Endodermal cell (in vitro differentiated cells): ENCODE results near the gene PLCG2. TPM values are rescaled to one million over a fixed set of nuclear protein-coding genes. Genes with fewer than 3 reads are reported as not detected.

Source experiments
- DNase-seq: peaks from one replicate; pipeline ENCODE4 v3.0.0-alpha.2; 2017
- H3K27ac ChIP-seq: 2 replicates; pipeline ENCODE4 v1.5.1; 2013; ENCODE audit warnings: mild to moderate bottlenecking, low read depth, low read length, moderate library complexity
- H3K27me3 ChIP-seq: 2 replicates; pipeline ENCODE4 v1.6.1; 2013; ENCODE audit warnings: mild to moderate bottlenecking, low read length, moderate library complexity; ENCODE audit not compliant: insufficient read depth, control insufficient read depth, poor library complexity, severe bottlenecking
- H3K36me3 ChIP-seq: 2 replicates; pipeline ENCODE4 v1.7.0; 2013; ENCODE audit warnings: mild to moderate bottlenecking, low read length, moderate library complexity; ENCODE audit not compliant: control insufficient read depth, insufficient read depth
- H3K4me1 ChIP-seq: one replicate; pipeline ENCODE4 v1.7.0; 2013; ENCODE audit warnings: low read length; ENCODE audit not compliant: control insufficient read depth, insufficient read depth
- H3K4me3 ChIP-seq: 2 replicates; pipeline ENCODE4 v1.5.1; 2013; ENCODE audit warnings: mild to moderate bottlenecking, low read length, moderate library complexity
- H3K9ac ChIP-seq: 2 replicates; pipeline ENCODE4 v1.6.1; 2013; ENCODE audit warnings: mild to moderate bottlenecking, low read length, moderate library complexity; ENCODE audit not compliant: poor library complexity, severe bottlenecking; ENCODE audit errors: extremely low read depth
- H3K9me3 ChIP-seq: 2 replicates; pipeline ENCODE4 v1.6.1; 2013; ENCODE audit warnings: mild to moderate bottlenecking, low read length, moderate library complexity; ENCODE audit not compliant: control insufficient read depth
- H3K27ac Mint-ChIP-seq: 2 replicates; pipeline ENCODE4 v1.8.0; 2020; ENCODE audit warnings: mixed read lengths
- H3K27me3 Mint-ChIP-seq: 2 replicates; pipeline ENCODE4 v1.8.0; 2021; ENCODE audit warnings: mild to moderate bottlenecking, mixed read lengths; ENCODE audit not compliant: insufficient read depth
- H3K36me3 Mint-ChIP-seq: 2 replicates; pipeline ENCODE4 v1.8.0; 2020; ENCODE audit warnings: low read depth, mixed read lengths
- H3K4me1 Mint-ChIP-seq: 2 replicates; pipeline ENCODE4 v1.8.0; 2020; ENCODE audit warnings: mixed read lengths
- H3K4me3 Mint-ChIP-seq: 2 replicates; pipeline ENCODE4 v1.8.0; 2020; ENCODE audit warnings: mild to moderate bottlenecking, moderate library complexity, mixed read lengths
- H3K9me3 Mint-ChIP-seq: 2 replicates; pipeline ENCODE4 v1.8.0; 2020; ENCODE audit warnings: mild to moderate bottlenecking, mixed read lengths
- CTCF ChIP-seq: fragments of 200-600 bp; sonication (generic); conservative IDR thresholded peaks from 2 replicates; pipeline ENCODE4 v1.5.0; 2021; ENCODE audit warnings: antibody characterized with exemption, mild to moderate bottlenecking
- WGBS, 2 experiments: methylation state at CpG; one replicate each; pipeline versions ENCODE4 v1.1.5 to v1.1.7; 2013; ENCODE audit warnings: missing lambda C conversion rate in 2 of 2, mixed read lengths in 1 of 2; ENCODE audit not compliant: insufficient coverage in 1 of 2, insufficient read length in 1 of 2; 5-methylcytosine and 5-hydroxymethylcytosine counted together
- total RNA-seq, 2 donors: library from RNA; stranded (reverse); fragmentation: NEBNext Ultra II Directional in 1 of 2; extraction: Animal tissue kit (Norgen Biotek cat#: 25700) in 1 of 2; gene quantifications; 2 replicates in 1 of 2; 3 replicates in 1 of 2; pipeline ENCODE4 v1.2.1, GENCODE V29; 2021

Gene PLCG2
- total RNA-seq, 2 donors from 2014 or later = 34.7 to 48.4 TPM

- peaks cover 5% of the 10 kb centered on the region for H3K4me1 ChIP-seq
- peak; percentile 61 for TF ChIP-seq CTCF
- H3K9me3 ChIP-seq = no peaks in the 10 kb centered on the region
- peaks cover 16% of the 10 kb centered on the region for H3K9me3 Mint-ChIP-seq
- DNase-seq = peak; percentile 71
- WGBS, 2 experiments = 72 to 77% methylated on average over 5 of the region's 5 CpGs
- H3K27ac Mint-ChIP-seq = peak overlapping the region; percentile 91
- H3K4me1 Mint-ChIP-seq = peaks cover 24% of the 10 kb centered on the region
- no peak overlapping the region for H3K4me3 Mint-ChIP-seq
- no peaks in the 10 kb centered on the region for H3K36me3 ChIP-seq
- no peak overlapping the region for H3K27ac ChIP-seq
- H3K27me3 Mint-ChIP-seq = no peaks in the 10 kb centered on the region
- H3K36me3 Mint-ChIP-seq = no peaks in the 10 kb centered on the region
- H3K4me3 ChIP-seq = no peak overlapping the region
- no peaks in the 10 kb centered on the region for H3K27me3 ChIP-seq
- H3K9ac ChIP-seq = no peak overlapping the region
Observed at GRCh38 chr16:81815429-81815766, 36.3 kb downstream of the PLCG2 start.

- H3K9me3 Mint-ChIP-seq = peaks cover 15% of the 10 kb centered on the region
- Histone ChIP-seq H3K9me3 (no peaks in the 10 kb centered on the region), H3K4me3 (no peak overlapping the region), H3K27me3 (no peaks in the 10 kb centered on the region), H3K9ac (no peak overlapping the region), H3K4me1 (peaks cover 5% of the 10 kb centered on the region), H3K27ac (no peak overlapping the region), H3K36me3 (no peaks in the 10 kb centered on the region)
- TF ChIP-seq CTCF = no peak
- H3K36me3 Mint-ChIP-seq = no peaks in the 10 kb centered on the region
- H3K4me3 Mint-ChIP-seq = no peak overlapping the region
- no peak overlapping the region for H3K27ac Mint-ChIP-seq
- H3K27me3 Mint-ChIP-seq = no peaks in the 10 kb centered on the region
- peaks cover 27% of the 10 kb centered on the region for H3K4me1 Mint-ChIP-seq
- no peak for DNase-seq
- 80 to 93% methylated on average over 1 to 2 of the region's 2 CpGs for WGBS, 2 experiments
Observed at GRCh38 chr16:81816351-81816750, 37.3 kb downstream of the PLCG2 start.

- H3K36me3 ChIP-seq = no peaks in the 10 kb centered on the region
- H3K36me3 Mint-ChIP-seq = no peaks in the 10 kb centered on the region
- no peaks in the 10 kb centered on the region for H3K27me3 ChIP-seq
- H3K27ac ChIP-seq = no peak overlapping the region
- no peak for DNase-seq
- no peak overlapping the region for H3K9ac ChIP-seq
- WGBS, 2 experiments = 97 to 99% methylated on average over 7 to 8 of the region's 8 CpGs
- H3K9me3 ChIP-seq = no peaks in the 10 kb centered on the region
- H3K4me1 ChIP-seq = peaks cover 5% of the 10 kb centered on the region
- H3K4me3 Mint-ChIP-seq = no peak overlapping the region
- no peak overlapping the region for H3K4me3 ChIP-seq
- no peak for TF ChIP-seq CTCF
- peaks cover 12% of the 10 kb centered on the region for H3K9me3 Mint-ChIP-seq
- H3K4me1 Mint-ChIP-seq = peaks cover 31% of the 10 kb centered on the region
- H3K27me3 Mint-ChIP-seq = no peaks in the 10 kb centered on the region
- no peak overlapping the region for H3K27ac Mint-ChIP-seq
Observed at GRCh38 chr16:81816793-81817210, 37.7 kb downstream of the PLCG2 start.
